Stimulated activated CD4-positive, alpha-beta T cell treated with anti-CD3 and anti-CD28 coated beads, Interleukin-2, amount 100 ng/mL, for 4 hours (primary cell): ENCODE measurements around the gene GAB2.

Experiments
- DNase-seq: peaks from one replicate; pipeline ENCODE4 v3.0.0-alpha.2; 2020; ENCODE audit warnings: low read depth

The GAB2 gene

GRCh38 chr11:78400116-78400515, 17.5 kb downstream of the GAB2 start:
- no peak for DNase-seq

- DNase-seq, result no peak
Measured at GRCh38 chr11:78399136-78399535, 18.5 kb downstream of the GAB2 start.

DNA sequence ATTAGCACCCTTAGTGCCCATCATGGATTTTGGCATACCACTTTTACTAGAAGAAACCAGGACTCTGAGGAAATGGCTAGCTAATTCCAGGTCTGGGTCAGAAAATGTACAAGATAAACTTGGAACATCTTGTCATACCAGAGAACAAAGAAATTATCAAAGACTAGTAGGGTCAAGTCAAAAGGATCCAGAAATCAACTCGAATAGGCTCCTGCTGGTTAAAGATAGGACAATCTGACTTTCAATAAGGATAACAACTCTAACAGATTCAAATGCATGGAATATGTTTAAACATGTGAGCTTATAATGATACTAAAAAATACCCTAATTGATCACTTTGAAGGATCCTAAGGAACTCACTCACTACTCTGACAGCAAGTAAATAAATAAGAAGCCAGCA, 18.9 kb downstream of the GAB2 start:
- DNase-seq, result no peak

DNA sequence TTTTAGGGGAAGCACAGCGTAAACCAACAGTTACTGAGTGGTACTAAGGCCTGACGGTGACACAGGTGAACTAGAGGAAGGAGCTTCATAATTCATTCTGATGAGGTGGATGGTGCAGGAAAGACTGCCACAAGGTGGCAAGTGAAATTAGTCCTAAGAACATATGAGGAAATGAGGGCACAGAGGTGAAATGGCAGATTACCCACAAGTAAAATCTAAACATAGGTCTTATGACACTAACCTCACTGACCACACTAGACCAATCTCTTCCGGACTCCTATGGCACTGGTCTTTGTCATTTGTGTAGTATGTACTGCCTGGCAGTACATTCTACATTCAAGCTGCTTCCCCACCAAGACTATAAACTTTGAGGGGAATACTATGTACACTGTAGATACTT, 20.2 kb downstream of the GAB2 start:
- DNase-seq, result no peak

DNA sequence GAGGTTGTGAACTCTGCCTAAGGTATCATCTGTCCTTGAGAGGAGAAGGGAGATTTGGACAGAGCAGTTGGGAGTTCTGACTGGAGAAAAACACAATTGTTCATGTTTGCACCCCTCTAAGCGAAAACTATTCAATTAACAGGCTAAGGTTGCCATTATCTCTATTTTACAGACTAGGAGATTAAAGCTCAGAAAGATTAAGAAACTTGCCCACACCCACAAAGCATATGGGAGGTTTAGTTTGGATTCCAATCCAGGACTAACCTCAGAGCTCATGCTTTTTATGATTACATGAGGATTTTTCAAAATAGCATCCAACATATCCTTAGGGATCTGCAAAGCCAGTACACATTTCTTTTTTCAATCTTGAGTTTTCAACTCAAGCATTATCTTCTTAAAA, 22.0 kb downstream of the GAB2 start:
- no peak for DNase-seq

DNA sequence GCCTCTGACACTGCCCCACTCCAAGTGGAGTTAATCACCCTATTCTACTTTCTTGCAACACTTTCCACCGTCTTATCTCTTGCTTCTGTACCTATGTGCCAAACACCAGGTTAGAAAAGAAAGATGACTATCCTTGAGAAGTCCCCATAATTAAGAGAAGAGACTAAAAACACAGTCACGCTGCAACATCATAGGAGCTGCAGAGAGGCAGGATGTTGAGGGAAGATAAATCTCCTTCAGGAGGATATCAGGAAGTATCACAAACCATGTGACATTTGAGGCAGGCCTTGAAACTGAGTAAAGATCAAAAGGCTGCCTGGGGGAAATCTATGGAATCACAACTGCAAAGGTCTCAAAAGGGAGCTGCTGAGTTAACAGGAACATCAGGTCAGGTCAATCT, 24.8 kb downstream of the GAB2 start:
- DNase-seq, result no peak

- no peak for DNase-seq
Measured at GRCh38 chr11:78391424-78391823, 26.2 kb downstream of the GAB2 start.

- DNase-seq, result no peak
Measured at GRCh38 chr11:78390809-78391208, 26.8 kb downstream of the GAB2 start.

GRCh38 chr11:78386215-78386941, 31.2 kb downstream of the GAB2 start:
- no peak for DNase-seq

GRCh38 chr11:78385205-78385604, 32.4 kb downstream of the GAB2 start:
- no peak for DNase-seq

DNA sequence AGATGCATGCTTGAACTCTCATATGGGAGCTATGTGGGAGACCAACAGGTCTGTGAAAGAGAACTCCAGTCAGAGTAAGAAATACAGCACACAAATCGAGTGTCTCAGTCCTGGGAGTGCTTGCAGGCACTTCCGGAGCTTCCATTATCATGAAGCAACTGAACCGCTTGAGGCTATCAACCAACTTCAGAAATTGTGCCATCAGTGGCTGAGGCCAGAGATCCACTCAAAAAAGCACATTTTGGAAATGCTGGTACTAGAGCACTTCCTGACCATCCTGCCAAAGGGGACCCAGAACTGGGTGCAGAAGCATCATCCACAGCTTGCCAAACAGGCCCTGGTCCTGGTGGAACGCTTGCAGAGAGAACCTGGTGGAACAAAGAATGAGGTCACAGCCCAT, 33.4 kb downstream of the GAB2 start:
- no peak for DNase-seq

- DNase-seq, result no peak
Measured at GRCh38 chr11:78381865-78382264, 35.8 kb downstream of the GAB2 start.

DNA sequence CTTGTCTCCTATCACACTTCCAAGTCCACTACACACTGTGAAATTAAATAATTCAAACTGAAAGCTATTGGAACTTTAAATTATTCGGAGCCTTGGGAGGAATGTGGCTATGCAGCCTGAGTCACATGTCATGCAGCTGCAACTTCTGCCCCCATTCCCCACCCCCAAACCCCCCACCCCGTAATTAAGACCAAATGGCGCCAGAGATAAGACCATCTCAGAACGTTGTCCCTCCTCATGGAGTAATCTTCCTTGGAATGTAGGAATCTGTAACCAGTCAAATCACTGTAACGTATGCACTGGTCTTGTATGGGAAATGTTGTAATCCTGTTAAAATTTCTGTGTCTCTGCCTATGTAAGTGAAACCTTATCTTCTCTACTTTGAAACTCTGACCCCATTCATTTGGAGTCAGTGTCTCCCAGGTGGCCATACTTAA, 37.0 kb downstream of the GAB2 start:
- DNase-seq, result no peak

GRCh38 chr11:78379039-78379670, 38.5 kb downstream of the GAB2 start:
- no peak for DNase-seq

- DNase-seq, result no peak
Measured at GRCh38 chr11:78377625-78378418, 39.8 kb downstream of the GAB2 start.

GRCh38 chr11:78376858-78377257, 40.8 kb downstream of the GAB2 start:
- no peak for DNase-seq

DNA sequence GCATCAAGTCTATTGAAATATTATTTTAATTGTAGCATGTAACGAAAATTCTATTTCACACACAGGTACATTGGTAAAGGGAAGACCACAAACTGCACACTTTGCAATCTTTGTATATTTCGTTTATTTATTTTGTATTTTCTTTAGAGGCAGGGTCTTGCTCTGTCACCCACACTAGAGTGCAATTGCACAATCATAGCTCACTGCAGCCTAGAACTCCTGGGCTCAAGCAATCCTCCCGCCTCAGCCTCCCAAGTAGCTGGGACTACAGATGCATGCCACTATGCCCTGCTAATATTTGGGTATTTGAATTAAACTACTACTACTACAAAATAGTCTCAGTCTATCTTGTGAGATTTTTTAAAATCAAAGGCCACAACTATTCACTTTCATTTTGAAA, 42.7 kb downstream of the GAB2 start:
- DNase-seq, result no peak

- DNase-seq, result no peak
Measured at GRCh38 chr11:78373689-78374088, 43.9 kb downstream of the GAB2 start.

- DNase-seq, result no peak
Measured at GRCh38 chr11:78372114-78372768, 45.4 kb downstream of the GAB2 start.

- no peak for DNase-seq
Measured at GRCh38 chr11:78371221-78371891, 46.3 kb downstream of the GAB2 start.

GRCh38 chr11:78370406-78371172, 47.0 kb downstream of the GAB2 start:
- DNase-seq, result no peak
